HG02759 (cell line): ENCODE data around the gene MALT1.
"Not testable (repeated sequence)": the region's sequence is repeated elsewhere in the genome, so short reads cannot be mapped to it uniquely, and the experiment has no call there.

ENCODE experiments used
- ATAC-seq: cut with Tn5 transposase; IDR thresholded peaks from one replicate; pipeline ENCODE4 v1.9.1; 2021; ENCODE audit warnings: mild to moderate bottlenecking, moderate library complexity; ENCODE audit not compliant: unreplicated experiment

MALT1 gene

GRCh38 chr18:58769321-58769720 is 98.1 kb downstream of the MALT1 start:
- ATAC-seq = no peak

GRCh38 chr18:58770601-58771000 is 99.3 kb downstream of the MALT1 start:
- ATAC-seq = no peak

- ATAC-seq = no peak
These were observed 100.9 kb downstream of the MALT1 start for GRCh38 chr18:58772161-58772560.

DNA sequence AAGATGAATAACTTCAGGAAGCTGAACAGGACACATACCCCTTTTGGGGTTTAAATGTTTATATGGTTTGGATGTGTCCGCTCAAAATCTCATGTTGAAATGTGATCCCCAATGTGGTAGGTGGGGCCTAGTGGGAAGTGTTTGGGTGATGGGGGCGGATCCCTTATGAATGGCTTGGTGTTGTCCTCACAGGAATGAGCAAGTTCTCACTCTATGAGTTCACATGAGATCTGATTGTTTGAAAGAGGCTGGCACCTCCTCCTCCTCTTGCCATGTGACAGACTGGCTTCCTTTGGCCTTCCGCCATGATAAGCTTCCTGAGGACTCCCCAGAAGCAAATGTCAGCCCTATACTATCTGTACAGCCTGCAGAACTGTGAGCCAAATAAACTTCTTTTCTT is 104.8 kb downstream of the MALT1 start:
- no peak for ATAC-seq

- not testable (repeated sequence) for ATAC-seq
These were observed 105.3 kb downstream of the MALT1 start for GRCh38 chr18:58776541-58776940.

- ATAC-seq = no peak
These were observed 106.2 kb downstream of the MALT1 start for GRCh38 chr18:58777471-58777870.

DNA sequence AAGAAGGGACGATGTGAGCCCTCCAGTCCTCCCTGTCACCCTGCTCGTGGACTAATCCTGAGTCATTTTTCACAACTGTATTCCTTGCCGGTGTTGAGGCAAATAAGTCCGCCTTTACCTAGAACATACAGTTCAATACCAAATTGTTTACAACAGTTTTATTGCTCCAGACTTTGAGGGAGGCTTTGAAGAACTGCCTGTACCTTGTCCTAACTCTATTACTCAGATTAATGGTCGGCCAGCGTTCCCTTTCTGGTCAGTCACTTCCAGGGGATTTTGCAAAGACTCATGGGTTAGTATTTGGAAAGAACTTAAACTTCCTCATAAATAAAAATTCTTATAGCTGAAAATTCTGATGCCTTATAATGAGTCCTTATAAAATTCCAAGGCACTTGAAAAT is 108.3 kb downstream of the MALT1 start:
- ATAC-seq = no peak

- ATAC-seq = no peak
These were observed 108.8 kb downstream of the MALT1 start for GRCh38 chr18:58780045-58780444.

- peak; percentile 87 for ATAC-seq
These were observed 110.4 kb downstream of the MALT1 start for GRCh38 chr18:58781627-58782194.

DNA sequence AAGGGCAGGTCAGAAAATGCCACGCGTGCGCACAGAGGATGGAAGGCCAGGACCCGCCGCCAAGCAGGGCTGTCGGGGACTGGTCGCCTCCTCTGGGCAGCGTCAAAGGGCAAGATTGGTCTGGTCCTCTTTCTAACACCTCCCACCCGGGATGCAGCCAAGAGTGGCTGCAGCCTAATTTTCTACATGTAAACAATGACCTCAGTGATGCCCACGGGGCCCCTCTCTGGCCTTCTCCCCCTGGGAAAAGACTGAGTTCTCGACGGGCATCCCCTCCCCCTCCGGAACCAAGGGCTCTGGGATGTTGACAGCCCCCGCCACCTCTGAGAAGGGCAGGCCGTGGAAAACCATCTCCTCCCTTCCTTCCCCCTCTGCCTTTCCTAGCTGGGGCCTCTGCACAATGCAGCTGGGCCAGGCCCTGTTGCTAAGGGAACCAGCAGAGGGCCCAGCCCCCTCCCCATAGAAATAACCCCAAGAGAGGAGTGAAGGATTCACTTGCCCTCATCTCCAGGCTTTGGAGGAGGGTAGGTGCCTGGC is 113.4 kb downstream of the MALT1 start:
- ATAC-seq = no peak

DNA sequence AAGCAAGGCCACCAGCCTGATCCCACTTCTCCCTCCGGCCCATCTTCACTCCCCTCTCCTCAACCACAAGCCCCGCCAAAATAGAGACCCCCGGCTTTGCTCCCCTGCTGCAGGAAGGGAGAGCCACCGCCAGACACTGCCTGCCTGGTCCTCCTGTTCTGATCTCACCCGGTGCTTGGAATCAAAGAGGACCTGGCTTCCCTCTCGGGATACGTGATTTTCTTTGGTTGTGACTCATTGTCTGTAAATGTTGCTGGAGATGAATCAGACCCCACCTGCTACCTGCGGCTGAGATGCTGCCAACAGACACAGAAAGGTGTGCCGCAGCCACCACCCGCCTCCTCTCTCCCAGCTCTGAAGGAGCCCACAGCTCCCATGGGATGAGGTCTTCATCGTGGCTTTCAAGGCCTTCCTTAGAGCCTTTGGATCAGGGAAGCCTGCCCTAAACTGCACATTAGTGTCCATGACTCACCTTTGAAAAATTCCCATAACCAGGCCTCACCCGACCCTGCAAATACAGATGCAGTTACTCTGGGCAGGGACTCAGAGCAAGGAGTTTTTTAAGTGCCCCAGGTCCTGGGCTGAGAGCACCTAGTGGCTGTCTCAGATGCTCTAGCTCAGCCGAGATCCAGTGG is 114.0 kb downstream of the MALT1 start:
- no peak for ATAC-seq

GRCh38 chr18:58785870-58786269 is 114.6 kb downstream of the MALT1 start:
- ATAC-seq = no peak

DNA sequence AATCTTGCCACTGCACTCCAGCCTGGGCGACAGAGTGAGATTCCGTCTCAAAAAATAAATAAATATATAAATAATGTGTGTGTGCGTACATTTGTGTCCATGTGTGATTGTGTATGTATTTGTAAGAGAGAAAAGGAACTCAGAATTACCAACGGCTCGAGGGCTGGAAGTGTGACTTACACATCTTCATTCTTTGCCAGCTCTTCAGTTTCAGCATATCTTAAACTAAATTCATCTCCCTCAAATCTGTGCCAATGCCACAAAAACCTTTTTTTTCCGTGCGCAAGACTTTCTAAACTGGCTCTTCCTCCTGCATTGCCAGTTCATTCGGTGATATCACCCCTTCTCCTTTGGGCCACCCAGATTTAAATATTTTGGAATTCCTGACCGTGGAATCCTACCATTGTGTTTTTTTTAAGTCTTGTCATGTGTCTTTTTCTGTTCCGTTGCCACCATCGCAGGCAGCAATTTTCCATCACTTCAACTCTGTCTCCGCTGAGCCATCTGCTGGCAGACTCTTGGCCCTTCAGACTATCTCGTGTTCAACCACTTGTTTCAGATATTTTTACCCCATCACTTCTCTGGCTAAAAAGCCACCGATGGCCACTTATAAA is 116.4 kb downstream of the MALT1 start:
- ATAC-seq = no peak

DNA sequence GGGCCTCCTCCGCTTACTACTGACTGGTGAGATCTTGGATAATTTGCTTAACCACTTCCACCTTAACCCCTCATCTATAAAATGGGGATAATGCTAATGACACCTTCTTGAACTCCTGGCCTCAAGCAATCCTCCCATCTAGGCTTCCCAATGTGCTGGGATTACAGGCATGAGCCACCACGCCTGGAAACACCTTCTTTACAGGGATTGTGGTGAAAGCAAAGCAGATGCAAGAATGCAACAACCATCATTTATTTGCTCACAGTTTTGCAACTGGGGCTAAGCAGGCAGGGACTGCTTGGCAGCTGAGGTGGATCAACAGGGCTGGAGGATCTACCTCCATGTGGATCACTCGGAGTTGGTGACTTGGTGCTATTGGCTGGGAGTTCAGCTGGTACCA is 117.2 kb downstream of the MALT1 start:
- ATAC-seq = no peak

- ATAC-seq = no peak
These were observed 118.0 kb downstream of the MALT1 start for GRCh38 chr18:58788971-58789875.

GRCh38 chr18:58789876-58790240 is 118.6 kb downstream of the MALT1 start:
- no peak for ATAC-seq

- peak; percentile 91 for ATAC-seq
These were observed 120.8 kb downstream of the MALT1 start for GRCh38 chr18:58792086-58792485.

GRCh38 chr18:58793361-58793760 is 122.1 kb downstream of the MALT1 start:
- no peak for ATAC-seq

- no peak for ATAC-seq
These were observed 125.0 kb downstream of the MALT1 start for GRCh38 chr18:58796220-58796619.

DNA sequence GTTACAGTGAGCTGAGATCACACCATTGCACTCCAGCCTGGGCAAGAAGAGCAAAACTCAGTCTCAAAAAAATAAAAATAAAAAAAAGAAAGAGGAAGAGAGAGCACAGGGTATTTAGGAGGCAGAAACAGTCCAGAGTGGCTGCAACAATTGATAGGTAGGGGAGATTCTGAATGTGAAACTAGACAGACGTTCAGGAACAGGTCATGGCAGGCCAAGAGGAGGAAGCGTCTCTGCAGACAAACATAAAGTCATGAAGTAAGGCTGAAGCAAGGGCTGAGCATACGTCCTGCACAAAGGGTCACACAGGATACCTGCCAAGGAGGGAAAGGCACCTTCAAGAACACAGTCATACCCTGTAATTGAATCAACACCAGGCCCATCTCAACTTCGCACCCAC is 129.3 kb downstream of the MALT1 start:
- ATAC-seq = peak; percentile 73

DNA sequence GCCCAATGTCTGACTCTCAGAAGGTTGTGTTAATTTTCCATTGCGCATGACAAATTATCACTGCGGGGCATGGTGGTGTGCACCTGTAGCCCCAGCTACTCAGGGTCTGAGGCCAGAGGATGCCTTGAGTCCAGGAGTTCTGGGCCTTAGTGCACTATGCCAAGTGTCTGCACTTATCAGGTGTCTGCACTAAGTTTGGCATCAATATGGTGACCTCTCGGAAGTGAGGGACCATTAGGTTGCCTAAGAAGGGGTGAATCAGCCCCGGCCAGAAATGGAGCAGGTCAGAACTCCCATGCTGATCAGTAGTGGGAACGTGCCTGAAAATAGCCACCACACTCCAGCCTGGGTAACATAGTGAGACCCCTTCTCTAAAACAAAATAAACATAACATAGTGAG is 131.7 kb downstream of the MALT1 start:
- no peak for ATAC-seq
